HG03280 (cell line): ENCODE measurements around the gene SRM.
"Not testable (repeated sequence)": the region's sequence is repeated elsewhere in the genome, so short reads cannot be mapped to it uniquely, and the experiment has no call there.

Experiments
- ATAC-seq: cut with Tn5 transposase; IDR thresholded peaks from one replicate; pipeline ENCODE4 v1.9.1; 2021; ENCODE audit warnings: mild to moderate bottlenecking, moderate library complexity; ENCODE audit not compliant: unreplicated experiment

The SRM gene

GRCh38 chr1:11059968-11060830 is at the start of gene SRM:
Gene SRM (minus strand): TSS chr1:11060018. CDS start chr1:11059943, 75 bp downstream.
- peak; percentile 96 for ATAC-seq

DNA sequence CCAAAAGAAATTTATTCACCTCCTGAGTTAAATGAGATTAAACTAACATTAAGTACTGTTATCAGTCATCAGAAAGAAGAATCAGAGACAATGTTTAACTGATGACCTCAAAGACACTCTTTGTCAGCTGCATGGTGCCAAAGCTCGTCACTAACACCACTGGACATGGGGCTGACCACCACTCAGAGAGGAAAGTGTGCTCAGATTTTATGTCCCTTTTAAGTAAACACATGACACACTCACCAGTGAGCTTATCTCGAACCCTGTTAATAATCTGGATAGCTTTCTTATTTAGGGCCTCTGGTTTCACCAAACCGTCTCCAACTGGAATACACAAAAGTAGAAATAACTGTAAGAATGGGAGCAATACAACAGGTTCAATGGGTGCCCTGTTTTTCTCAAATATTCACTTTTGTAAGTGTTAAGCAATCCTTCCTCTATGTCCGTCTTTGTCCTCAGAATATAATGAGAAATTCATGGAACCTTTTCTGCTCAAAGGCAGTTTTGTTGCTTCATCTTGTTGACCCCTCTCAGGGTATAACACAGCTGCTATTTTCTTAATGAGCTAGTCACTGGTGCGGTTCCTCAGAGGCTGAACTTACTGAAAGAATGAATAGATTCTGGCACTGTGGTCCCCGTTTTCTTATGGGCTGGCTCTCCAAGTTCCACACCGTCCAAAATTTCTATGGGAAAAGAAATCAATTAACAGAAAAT is 49.4 kb upstream of the SRM start:
- no peak for ATAC-seq

GRCh38 chr1:11107599-11107998 is 47.8 kb upstream of the SRM start:
- no peak for ATAC-seq

GRCh38 chr1:11105586-11105985 is 45.8 kb upstream of the SRM start:
- no peak for ATAC-seq

DNA sequence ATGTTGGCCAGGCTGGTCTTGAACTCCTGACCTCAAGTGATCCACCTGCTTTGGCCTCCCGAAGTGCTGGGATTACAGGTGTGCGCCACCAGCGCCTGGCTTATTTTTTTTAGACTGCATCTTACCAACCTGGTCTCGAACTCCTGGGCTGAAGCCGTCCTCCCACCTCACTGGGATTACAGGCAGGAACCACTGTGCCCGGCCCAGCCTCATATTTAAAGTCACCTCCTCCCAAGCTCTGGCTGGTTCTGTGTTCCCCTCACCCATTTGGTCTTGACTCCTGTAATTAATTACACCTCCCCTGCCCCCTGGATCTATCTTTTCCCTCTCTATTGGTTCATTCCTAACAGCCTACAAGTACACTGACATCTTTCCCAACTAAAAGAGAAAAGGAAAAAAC is 41.5 kb upstream of the SRM start:
- no peak for ATAC-seq

DNA sequence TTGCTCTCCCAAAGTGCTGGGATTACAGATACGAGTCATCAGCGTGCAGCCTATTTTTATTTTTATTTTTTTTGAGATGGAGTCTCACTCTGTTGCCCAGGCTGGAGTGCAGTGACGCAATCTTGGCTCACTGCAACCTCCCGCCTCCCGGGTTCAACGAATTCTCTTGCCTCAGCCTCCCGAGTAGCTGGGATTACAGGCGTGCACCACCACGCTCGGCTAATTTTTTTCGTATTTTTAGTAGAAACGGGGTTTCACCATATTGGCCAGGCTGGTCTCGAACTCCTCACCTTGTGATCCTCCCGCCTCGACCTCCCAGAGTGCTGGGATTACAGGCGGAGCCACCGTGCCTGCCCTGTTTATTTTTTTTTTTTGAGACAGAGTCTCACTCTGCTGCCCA is 41.0 kb upstream of the SRM start:
- not testable (repeated sequence) for ATAC-seq

GRCh38 chr1:11100149-11100493 is 40.3 kb upstream of the SRM start:
- ATAC-seq, result no peak

DNA sequence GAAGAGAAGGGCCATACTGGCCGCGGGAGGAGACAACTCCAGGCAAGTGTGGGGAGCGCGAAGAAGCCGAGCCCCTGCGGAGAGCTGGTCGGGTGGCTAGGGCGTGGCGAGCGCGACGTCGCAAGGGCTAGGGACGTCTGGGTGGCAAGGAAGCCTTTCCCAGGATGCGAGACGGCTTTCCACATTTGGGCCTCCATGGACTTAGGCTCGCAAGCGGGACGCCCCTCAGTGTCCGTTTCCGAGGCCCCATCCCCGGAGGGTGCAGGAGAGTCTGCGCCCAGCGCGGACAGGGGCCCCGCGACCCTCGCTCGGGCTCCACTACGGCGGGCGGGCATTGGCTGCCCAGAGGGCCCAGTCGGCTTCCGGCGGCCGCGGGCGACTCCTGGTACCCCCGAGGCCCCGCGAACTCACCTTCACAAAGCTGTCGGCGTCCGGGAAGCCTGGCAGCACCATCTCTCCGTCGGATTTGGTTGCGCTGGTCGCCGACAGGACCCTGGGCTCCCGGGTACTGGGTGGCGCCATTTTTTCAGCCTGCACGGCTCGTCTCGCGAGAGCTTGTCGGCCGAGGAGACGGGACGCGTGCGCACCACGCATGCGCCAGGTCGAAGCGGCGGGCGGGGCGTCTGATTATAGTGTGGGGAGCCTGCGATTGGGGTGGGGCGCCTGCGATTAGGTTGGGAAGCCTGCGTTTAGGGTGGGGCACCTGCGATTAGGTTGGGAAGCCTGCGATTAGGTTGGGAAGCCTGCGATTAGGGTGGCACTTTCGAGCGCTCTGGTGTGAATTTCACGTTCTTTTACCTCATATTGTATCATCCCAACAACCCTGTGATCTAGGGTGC is 39.7 kb upstream of the SRM start, which contains the start of gene EXOSC10:
EXOSC10 (minus strand) TSS at position 560 of the 839 bp plus-strand sequence; CDS start at position 522, 38 bp downstream.
- peak; percentile 95 for ATAC-seq

GRCh38 chr1:11098931-11099309 is 39.1 kb upstream of the SRM start:
- ATAC-seq, result no peak

GRCh38 chr1:11083784-11084183 is 24.0 kb upstream of the SRM start:
- not testable (repeated sequence) for ATAC-seq

GRCh38 chr1:11080931-11081330 is 21.1 kb upstream of the SRM start:
- ATAC-seq, result no peak

GRCh38 chr1:11078631-11079030 is 18.8 kb upstream of the SRM start:
- no peak for ATAC-seq

DNA sequence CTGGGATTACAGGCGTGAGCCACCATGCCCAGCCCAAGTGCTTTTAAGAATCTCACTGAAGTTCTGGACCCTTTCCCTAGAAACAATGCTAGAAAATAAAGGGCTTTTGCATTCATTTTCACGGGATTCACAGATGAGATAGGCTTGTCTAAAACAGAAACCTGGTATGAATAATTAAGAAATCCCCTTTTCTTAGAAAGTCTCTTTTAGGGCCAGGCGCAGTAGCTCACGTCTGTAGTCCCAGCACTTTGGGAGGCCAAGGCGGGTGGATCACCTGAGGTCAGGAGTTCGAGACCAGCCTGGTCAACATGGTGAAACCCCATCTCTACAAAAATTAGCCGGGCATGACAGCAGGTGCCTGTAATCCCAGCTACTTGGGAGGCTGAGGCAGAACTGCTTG is 13.6 kb upstream of the SRM start:
- ATAC-seq, result not testable (repeated sequence)

DNA sequence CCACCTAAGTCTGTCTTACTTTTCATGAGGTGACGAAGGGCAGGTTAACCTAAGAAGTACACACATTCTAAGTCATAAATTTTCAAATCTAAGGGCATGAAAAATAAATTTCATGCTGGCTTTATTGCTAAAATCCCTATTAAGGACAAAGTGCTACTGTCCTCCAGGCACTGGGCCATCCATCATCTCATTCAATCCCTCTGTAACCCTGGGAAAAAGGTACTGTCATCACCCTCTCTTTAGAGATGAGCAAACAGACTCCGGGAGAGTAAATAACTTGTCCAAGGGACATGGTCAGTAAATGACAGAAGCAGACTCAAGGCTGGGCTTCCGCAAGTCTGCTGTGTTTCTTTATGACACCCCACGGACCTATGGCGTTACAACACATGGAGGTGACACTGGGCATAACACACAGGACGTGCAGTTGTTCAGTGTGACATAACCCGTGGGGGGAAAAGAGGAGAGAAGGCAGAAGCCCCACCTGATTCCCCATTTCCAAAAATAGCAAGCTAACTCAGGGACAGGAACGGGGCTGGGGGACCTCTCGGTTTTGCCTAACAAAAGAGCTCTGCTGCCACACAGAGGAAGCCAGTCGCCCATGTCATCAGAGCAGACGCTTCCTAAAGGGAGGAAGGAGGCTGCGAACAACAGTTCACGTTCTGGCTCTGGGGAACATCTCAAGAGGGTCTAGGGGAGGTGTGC is 12.5 kb upstream of the SRM start:
- ATAC-seq, result no peak

GRCh38 chr1:11071463-11072215 is 11.8 kb upstream of the SRM start:
- no peak for ATAC-seq

GRCh38 chr1:11070876-11071275 is 11.1 kb upstream of the SRM start:
- ATAC-seq, result no peak

DNA sequence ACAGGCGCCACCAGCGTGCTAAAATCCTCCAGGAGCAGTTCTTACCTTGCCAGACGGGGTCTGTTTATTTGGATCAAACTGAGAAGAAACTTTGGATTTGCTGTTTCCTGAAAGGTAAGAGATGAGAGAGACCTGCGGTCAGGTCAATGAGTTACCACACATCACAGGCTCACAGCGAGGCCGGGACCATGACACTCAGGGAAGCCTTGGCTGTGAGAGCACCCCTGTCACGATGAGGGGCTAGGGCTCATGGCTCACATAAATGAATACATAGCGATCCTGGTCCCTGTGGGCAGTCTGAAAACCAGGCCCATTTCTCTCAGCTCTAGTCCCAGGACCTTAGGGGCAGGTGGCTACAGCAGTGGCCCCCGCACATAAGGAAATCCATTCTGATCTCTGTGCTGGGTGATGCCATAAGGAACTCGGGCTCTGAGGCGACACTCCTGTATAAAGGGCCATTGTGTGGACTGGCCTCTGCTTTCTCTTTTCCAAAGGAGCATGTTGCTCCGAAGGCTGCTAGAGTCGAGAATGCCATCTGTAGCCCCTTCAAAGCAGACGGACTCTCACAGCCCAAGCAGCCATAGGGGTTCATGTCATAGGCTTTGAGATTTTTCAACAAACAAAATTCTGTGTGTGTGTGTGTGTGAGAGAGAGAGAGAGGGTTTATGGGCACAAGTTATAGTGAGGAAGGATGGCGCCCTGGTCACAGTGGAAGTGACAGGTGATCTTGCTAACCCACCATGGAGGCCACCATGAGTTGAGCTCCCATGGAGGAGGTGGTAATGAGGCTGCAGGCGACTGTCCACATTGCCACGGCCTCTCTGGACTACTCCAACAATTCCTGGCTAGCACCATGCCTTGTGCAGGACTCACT is 9.0 kb upstream of the SRM start:
- ATAC-seq, result no peak

- no peak for ATAC-seq
These were observed 8.1 kb upstream of the SRM start for GRCh38 chr1:11067716-11068599.
